ENCODE data around the gene PRPH. TPM values are rescaled to one million over a fixed set of nuclear protein-coding genes. Genes with fewer than 3 reads are reported as not detected.
"Not testable (repeated sequence)": the region's sequence is repeated elsewhere in the genome, so short reads cannot be mapped to it uniquely, and the experiment has no call there.

PRPH gene
- total RNA-seq, 1 experiment from 2014 or later: 0.10 TPM

- DNase-seq (ENCODE audit: low spot score): no peak
Measured at GRCh38 chr12:49276304-49277290, 18.4 kb upstream of the PRPH start.

- no peak for DNase-seq (ENCODE audit: low spot score)
Measured at GRCh38 chr12:49277466-49277865, 17.5 kb upstream of the PRPH start.

- peak; percentile 50 for DNase-seq (ENCODE audit: low spot score)
Measured at GRCh38 chr12:49279706-49280159, 15.2 kb upstream of the PRPH start.

- DNase-seq (ENCODE audit: low spot score): not testable (repeated sequence)
Measured at GRCh38 chr12:49280545-49280944, 14.4 kb upstream of the PRPH start.

GRCh38 chr12:49282302-49282701 is 12.6 kb upstream of the PRPH start:
- no peak for DNase-seq (ENCODE audit: low spot score)

- not testable (repeated sequence) for DNase-seq (ENCODE audit: low spot score)
Measured at GRCh38 chr12:49282740-49283375, 12.1 kb upstream of the PRPH start.

GRCh38 chr12:49283541-49284429 is 11.2 kb upstream of the PRPH start:
- DNase-seq (ENCODE audit: low spot score): no peak

- DNase-seq (ENCODE audit: low spot score): no peak
Measured at GRCh38 chr12:49284672-49285071, 10.3 kb upstream of the PRPH start.

GRCh38 chr12:49287876-49288275 is 7.1 kb upstream of the PRPH start:
- DNase-seq (ENCODE audit: low spot score): no peak

- DNase-seq (ENCODE audit: low spot score): peak; percentile 45
Measured at GRCh38 chr12:49288412-49288853, 6.5 kb upstream of the PRPH start.

GRCh38 chr12:49288922-49289555 is 5.9 kb upstream of the PRPH start:
- DNase-seq (ENCODE audit: low spot score): no peak

GRCh38 chr12:49292729-49293055 is 2.3 kb upstream of the PRPH start:
- no peak for DNase-seq (ENCODE audit: low spot score)

- no peak for DNase-seq (ENCODE audit: low spot score)
Measured at GRCh38 chr12:49293056-49293956, 1.6 kb upstream of the PRPH start.

- no peak for DNase-seq (ENCODE audit: low spot score)
Measured at GRCh38 chr12:49294086-49294803, 702 bp upstream of the PRPH start.

GRCh38 chr12:49294804-49295081 is 204 bp upstream of the PRPH start:
- no peak for DNase-seq (ENCODE audit: low spot score)

GRCh38 chr12:49296034-49296835 is 1.3 kb downstream of the PRPH start:
- DNase-seq (ENCODE audit: low spot score): no peak

GRCh38 chr12:49296836-49297694 is 2.1 kb downstream of the PRPH start:
- DNase-seq (ENCODE audit: low spot score): peak; percentile 42

- no peak for DNase-seq (ENCODE audit: low spot score)
Measured at GRCh38 chr12:49297695-49298060, 2.7 kb downstream of the PRPH start.
